B cell (primary cell): Measurements from ENCODE around the gene NNT. TPM values are rescaled to one million over a fixed set of nuclear protein-coding genes. Genes with fewer than 3 reads are reported as not detected.
"Not testable (repeated sequence)": the region's sequence is repeated elsewhere in the genome, so short reads cannot be mapped to it uniquely, and the experiment has no call there.

Source experiments
- ATAC-seq: fragments of 200-7000 bp; cut with Tn5 transposase; one replicate; pipeline ENCODE4 v1.10.0; 2021; ENCODE audit warnings: low read depth, mild to moderate bottlenecking, moderate number of reproducible peaks, moderate library complexity
- CTCF ChIA-PET: fragments of 350-600 bp; sonication (Branson Sonifier 250); formaldehyde crosslinking; loops from one replicate; lab custom pipeline; 2021; ENCODE audit warnings: antibody characterized with exemption, inconsistent platforms; lab: Charles Lee
- POLR2A ChIA-PET: fragments of 350-600 bp; sonication (Branson Sonifier 250); formaldehyde crosslinking; loops from one replicate; lab custom pipeline; 2021; ENCODE audit warnings: antibody characterized with exemption; lab: Charles Lee
- DNase-seq: peaks from one replicate; pipeline ENCODE4 v3.0.0; 2013
- H2AFZ ChIP-seq: 2 replicates; pipeline ENCODE4 v1.6.1; 2012; ENCODE audit warnings: mild to moderate bottlenecking, low read depth, low read length; ENCODE audit not compliant: insufficient read depth, poor library complexity, severe bottlenecking
- H3K27ac ChIP-seq, 2 donors: 1 replicate in 1 of 2; 2 replicates in 1 of 2; pipeline ENCODE4 v1.5.1; 2012 to 2013; ENCODE audit warnings: low read length in 2 of 2, mild to moderate bottlenecking in 2 of 2, moderate library complexity in 1 of 2
- H3K27me3 ChIP-seq, 4 experiments: fragments of 200-600 bp in 1 of 4; sonication (generic) in 1 of 4; replicated peaks in 1 of 4; 1 replicate in 2 of 4; 2 replicates in 2 of 4; pipeline versions ENCODE4 v1.6.1 to v1.7.0; 2013 to 2016; ENCODE audit warnings: low read length in 3 of 4, mild to moderate bottlenecking in 2 of 4, mixed read lengths in 1 of 4, moderate library complexity in 1 of 4; ENCODE audit not compliant: insufficient read depth in 4 of 4, control insufficient read depth in 3 of 4; ENCODE audit errors: control extremely low read depth in 1 of 4
- H3K36me3 ChIP-seq, 2 experiments: replicated peaks in 1 of 2; 1 replicate in 1 of 2; 2 replicates in 1 of 2; pipeline versions ENCODE4 v1.6.1 to v1.7.1; 2013; ENCODE audit warnings: low read length in 1 of 2; ENCODE audit not compliant: insufficient read depth in 2 of 2, control insufficient read depth in 1 of 2; ENCODE audit errors: control extremely low read depth in 1 of 2, extremely low read depth in 1 of 2
- H3K4me1 ChIP-seq, 2 donors: fragments of 200-600 bp in 1 of 2; sonication (generic) in 1 of 2; 1 replicate in 1 of 2; 2 replicates in 1 of 2; pipeline versions ENCODE4 v1.5.1 to v1.6.1; 2013 to 2017; ENCODE audit warnings: low read length in 2 of 2; ENCODE audit not compliant: control insufficient read depth in 2 of 2, insufficient read depth in 2 of 2
- H3K4me2 ChIP-seq: replicated peaks from 2 replicates; pipeline ENCODE3; 2012; ENCODE audit warnings: mild to moderate bottlenecking, low read depth, low read length; ENCODE audit not compliant: poor library complexity, severe bottlenecking
- H3K4me3 ChIP-seq, 5 experiments: fragments of 200-600 bp in 1 of 5; sonication (generic) in 1 of 5; 1 replicate in 3 of 5; 2 replicates in 2 of 5; pipeline versions ENCODE4 v1.5.1 to v1.7.0; 2011 to 2016; ENCODE audit warnings: low read length in 4 of 5, mild to moderate bottlenecking in 4 of 5, low read depth in 2 of 5, control low read depth in 1 of 5, moderate library complexity in 1 of 5; ENCODE audit not compliant: insufficient read depth in 1 of 5; ENCODE audit errors: control extremely low read depth in 1 of 5, extremely low read depth in 1 of 5
- H3K79me2 ChIP-seq: fragments of 200-600 bp; sonication (generic); one replicate; pipeline ENCODE4 v1.6.0; 2016; ENCODE audit warnings: low read length; ENCODE audit not compliant: control insufficient read depth, insufficient read depth
- H3K9ac ChIP-seq: fragments of 200-600 bp; sonication (generic); 2 replicates; pipeline ENCODE4 v1.6.1; 2017; ENCODE audit warnings: mild to moderate bottlenecking, low read length, moderate library complexity
- H3K9me3 ChIP-seq, 3 donors: one replicate each; pipeline versions ENCODE4 v1.6.1 to v1.7.1; 2013; ENCODE audit warnings: low read length in 2 of 3; ENCODE audit not compliant: control insufficient read depth in 2 of 3, insufficient read depth in 1 of 3; ENCODE audit errors: control extremely low read depth in 1 of 3
- H4K20me1 ChIP-seq: 2 replicates; pipeline ENCODE4 v1.6.0; 2012; ENCODE audit warnings: mild to moderate bottlenecking, low read length; ENCODE audit not compliant: insufficient read depth, control insufficient read depth, poor library complexity, severe bottlenecking
- H3K27ac Mint-ChIP-seq: one replicate; pipeline ENCODE4 v1.8.0; 2021; ENCODE audit warnings: mixed read lengths
- H3K27me3 Mint-ChIP-seq: one replicate; pipeline ENCODE4 v1.8.0; 2021; ENCODE audit warnings: mixed read lengths
- H3K4me1 Mint-ChIP-seq: one replicate; pipeline ENCODE4 v1.8.0; 2021; ENCODE audit warnings: mixed read lengths
- H3K4me3 Mint-ChIP-seq: one replicate; pipeline ENCODE4 v1.8.0; 2021; ENCODE audit warnings: mixed read lengths
- H3K9me3 Mint-ChIP-seq: one replicate; pipeline ENCODE4 v1.8.0; 2022; ENCODE audit warnings: mixed read lengths; ENCODE audit not compliant: insufficient read depth
- CTCF ChIP-seq: fragments of 200-600 bp; IDR thresholded peaks from one replicate; pipeline ENCODE4 v1.8.0; 2022; ENCODE audit warnings: antibody characterized with exemption, mild to moderate bottlenecking
- EZH2 ChIP-seq: IDR thresholded peaks from 2 replicates; pipeline ENCODE4 v1.6.1; 2012; ENCODE audit warnings: borderline replicate concordance, low read depth, mild to moderate bottlenecking, moderate library complexity, low read length; ENCODE audit not compliant: insufficient read depth, poor library complexity, severe bottlenecking
- WGBS: methylation state at CpG from one replicate; pipeline ENCODE4 v1.1.5; 2013; ENCODE audit warnings: missing lambda C conversion rate; ENCODE audit not compliant: insufficient coverage; 5-methylcytosine and 5-hydroxymethylcytosine counted together
- intact Hi-C: fragments of 100-400 bp; cut with micrococcal nuclease; formaldehyde crosslinking; loops from one replicate; pipeline ENCODE4 v1.10.0; 2022
- polyA plus RNA-seq: library from polyadenylated mRNA; depleted of rRNA; stranded (reverse); fragments of >200 nt; gene quantifications from 2 replicates; pipeline ENCODE4 v1.2.3, GENCODE V29; 2012
- total RNA-seq, 2 donors: library from RNA; stranded (reverse); fragments of 120-200 nt in 1 of 2; gene quantifications; 1 replicate in 1 of 2; 2 replicates in 1 of 2; pipeline versions ENCODE4 v1.2.3 to v1.2.4, GENCODE V29; 2013 to 2022

Gene NNT
- total and polyA plus RNA-seq, 2 donors (not counting 1 experiment from before 2014, with no cell fraction given) = 17.8 to 61.1 TPM

GRCh38 chr5:43555895-43556606, 46.9 kb upstream of the NNT start:
- peak overlapping the region; percentile 92 for H3K27ac Mint-ChIP-seq
- WGBS = under 1% methylated on average over 34 of the region's 44 CpGs
- TF ChIP-seq EZH2 (no peak), CTCF (no peak)

GRCh38 chr5:43556607-43556856, 46.4 kb upstream of the NNT start:
- Histone ChIP-seq H3K27ac (peak overlapping the region; percentile 81 to 91), H3K4me3 (peak overlapping the region; percentile 66 to 83 (median 79)), H3K4me2 (peak overlapping the region; percentile 87), H3K79me2 (peaks cover 50% of the 10 kb centered on the region), H4K20me1 (peaks cover 25% of the 10 kb centered on the region), H3K4me1 (peaks cover 14 to 31% of the 10 kb centered on the region in 2 donors), H2AFZ (peak overlapping the region; percentile 96), H3K9ac (peak overlapping the region; percentile 90), H3K36me3 (peaks cover 2 to 29% of the 10 kb centered on the region in 2 experiments)
- ChIA-PET CTCF (interaction anchor here (2.8 kb wide), 2 partner anchors 47 to 72 kb away, joined by 20 to 21 read pairs; partner anchors contain the start of genes NNT and TMEM267), POLR2A (interaction anchor here (1.9 to 2.9 kb wide), 2 partner anchors 46 to 72 kb away, joined by 18 read pairs; partner anchors contain the start of genes NNT and TMEM267)
- not testable (repeated sequence) for H3K27me3 Mint-ChIP-seq, H3K9me3 Mint-ChIP-seq, DNase-seq, H3K9me3 ChIP-seq, H3K27me3 ChIP-seq
- intact Hi-C loops = loop anchor here (1.0 to 10.0 kb wide), 10 partner anchors 41 to 1632 kb away; partner anchors contain the start of genes C5orf34, FBXO4, HMGCS1 and NNT
- peak overlapping the region; percentile 93 for H3K4me3 Mint-ChIP-seq
- peaks cover 16% of the 10 kb centered on the region for H3K4me1 Mint-ChIP-seq
- ATAC-seq = peak; percentile 87
- H3K27ac Mint-ChIP-seq = peak overlapping the region; percentile 92
- under 1% methylated on average over 30 of the region's 30 CpGs for WGBS

More at GRCh38 chr5:43555895-43556606, 46.9 kb upstream of the NNT start:
- peaks cover 53% of the 10 kb centered on the region for H3K79me2 ChIP-seq
- Mint-ChIP-seq H3K4me3 (peak overlapping the region; percentile 93), H3K4me1 (peaks cover 18% of the 10 kb centered on the region), H3K27me3 (no peaks in the 10 kb centered on the region), H3K9me3 (no peaks in the 10 kb centered on the region)
- H3K36me3 ChIP-seq = peaks cover 2 to 34% of the 10 kb centered on the region in 2 experiments
- peak overlapping the region; percentile 90 for H3K9ac ChIP-seq
- peak overlapping the region; percentile 87 for H3K4me2 ChIP-seq
- intact Hi-C loops = loop anchor here (1.0 to 10.0 kb wide), 10 partner anchors 41 to 1631 kb away; partner anchors contain the start of genes C5orf34, FBXO4, HMGCS1 and NNT
- peaks cover 14 to 31% of the 10 kb centered on the region in 2 donors for H3K4me1 ChIP-seq
- H2AFZ ChIP-seq = peak overlapping the region; percentile 96
- no peak for ATAC-seq
- H4K20me1 ChIP-seq = peaks cover 28% of the 10 kb centered on the region
- H3K27ac ChIP-seq = peak overlapping the region; percentile 76 to 91
- ChIA-PET POLR2A (interaction anchor here (1.9 to 2.9 kb wide), 2 partner anchors 47 to 72 kb away, joined by 18 read pairs; partner anchors contain the start of genes NNT and TMEM267), CTCF (interaction anchor here (0.7 to 2.8 kb wide), 4 partner anchors 42 to 606 kb away, joined by 3 to 21 read pairs (median 12); partner anchors contain the start of genes NNT and TMEM267)
- DNase-seq = peak; percentile 78
- peak overlapping the region; percentile 66 to 83 (median 79) for H3K4me3 ChIP-seq
- H3K9me3 ChIP-seq = no peaks in the 10 kb centered on the region
- no peaks in the 10 kb centered on the region for H3K27me3 ChIP-seq
